GM19372 (cell line): Measurements from ENCODE around the gene NQO1.
"Not testable (repeated sequence)": the region's sequence is repeated elsewhere in the genome, so short reads cannot be mapped to it uniquely, and the experiment has no call there.

Experiments
- ATAC-seq: cut with Tn5 transposase; IDR thresholded peaks from one replicate; pipeline ENCODE4 v1.9.1; 2021; ENCODE audit warnings: mild to moderate bottlenecking, low read depth, moderate library complexity; ENCODE audit not compliant: unreplicated experiment

NQO1 gene

DNA sequence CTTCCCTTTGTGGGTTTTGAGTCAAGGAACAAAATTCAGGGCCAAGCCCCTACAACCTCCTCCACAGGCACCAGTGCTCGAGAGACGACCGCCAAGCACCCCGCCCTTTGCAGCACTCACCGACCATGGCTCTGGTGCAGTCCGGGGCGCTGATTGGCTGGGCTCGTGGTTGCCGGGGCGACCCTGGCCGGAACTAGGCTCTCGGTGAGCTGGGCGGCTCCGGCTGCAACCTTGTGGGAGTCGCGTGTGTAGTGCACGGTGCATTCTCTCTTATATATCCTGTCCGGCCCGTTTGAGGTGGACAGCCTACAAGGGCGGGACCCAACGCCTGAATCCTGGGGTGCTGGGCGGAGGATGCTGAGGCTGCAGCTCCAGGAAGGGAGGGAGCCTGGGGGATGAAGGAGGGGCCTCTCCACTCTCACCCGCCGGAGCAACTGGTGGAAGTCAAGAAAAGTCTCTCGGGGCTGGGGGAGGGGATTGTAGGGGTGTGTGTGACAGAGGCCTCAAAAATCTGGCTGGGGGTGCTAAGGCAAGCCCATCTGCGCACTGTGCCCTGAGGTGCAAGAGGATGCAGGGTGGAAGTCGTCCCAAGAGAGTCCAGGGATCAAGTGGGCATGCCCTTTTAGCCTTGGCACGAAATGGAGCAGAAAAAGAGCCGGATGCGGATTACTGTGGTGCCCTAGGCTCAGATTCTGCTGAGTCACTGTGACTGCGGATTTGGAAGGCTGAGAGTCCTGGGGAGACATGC is at the start of gene NQO1:
TSS of gene NQO1 (minus strand) at position 248 of the 748 bp plus-strand sequence. CDS start at position 127, 121 bp downstream.
- ATAC-seq, result peak; percentile 98

DNA sequence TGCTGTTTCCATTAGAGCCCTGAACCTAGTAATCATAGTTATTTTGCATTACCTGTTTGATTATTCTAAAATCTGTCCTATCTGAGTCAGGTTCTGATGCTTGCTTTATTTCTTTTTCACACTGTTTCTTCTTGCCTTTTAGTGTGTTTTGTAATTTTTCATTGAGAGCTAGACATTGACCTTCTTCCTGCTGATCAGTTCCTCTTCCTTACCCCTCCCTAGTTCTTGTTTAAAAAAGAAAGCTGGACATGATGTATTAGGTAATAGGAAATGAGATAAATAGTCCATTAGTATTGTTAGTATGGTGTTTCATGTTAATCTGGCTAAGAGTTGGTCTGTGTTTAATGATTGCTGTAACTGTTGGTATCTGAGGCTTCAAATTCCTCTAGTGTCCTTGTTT is 49.2 kb upstream of the NQO1 start:
- ATAC-seq, result no peak

DNA sequence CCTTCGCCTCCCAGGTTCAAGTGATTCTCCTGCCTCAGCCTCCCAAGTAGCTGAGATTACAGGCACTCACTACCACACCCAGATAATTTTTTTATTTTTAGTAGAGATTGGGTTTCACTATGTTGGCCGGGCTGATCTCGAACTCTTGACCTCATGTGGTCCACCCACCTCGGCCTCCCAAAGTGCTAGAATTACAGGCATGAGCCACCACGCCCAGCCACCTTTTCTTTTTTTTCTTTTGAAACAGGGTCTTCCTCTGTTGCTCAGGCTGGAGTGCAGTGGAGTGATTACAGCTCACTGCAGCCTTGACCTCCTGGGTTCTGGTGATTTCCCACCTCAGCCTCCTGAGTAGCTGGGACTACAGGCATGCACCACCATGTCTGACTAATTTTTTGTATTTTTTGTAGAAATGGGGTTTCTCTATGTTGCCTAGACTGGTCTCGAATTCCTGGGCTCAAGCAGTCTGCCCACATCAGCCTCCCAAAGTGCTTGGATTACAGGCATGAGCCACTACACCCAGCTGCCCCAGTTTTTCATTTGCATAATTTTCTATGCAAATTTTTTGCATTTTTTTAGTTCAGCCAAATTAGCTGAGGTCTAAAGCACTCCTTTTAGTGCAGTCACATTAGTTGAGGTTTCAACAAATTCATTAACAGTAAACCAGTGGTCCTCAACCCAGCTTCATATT is 47.0 kb upstream of the NQO1 start:
- ATAC-seq, result no peak

DNA sequence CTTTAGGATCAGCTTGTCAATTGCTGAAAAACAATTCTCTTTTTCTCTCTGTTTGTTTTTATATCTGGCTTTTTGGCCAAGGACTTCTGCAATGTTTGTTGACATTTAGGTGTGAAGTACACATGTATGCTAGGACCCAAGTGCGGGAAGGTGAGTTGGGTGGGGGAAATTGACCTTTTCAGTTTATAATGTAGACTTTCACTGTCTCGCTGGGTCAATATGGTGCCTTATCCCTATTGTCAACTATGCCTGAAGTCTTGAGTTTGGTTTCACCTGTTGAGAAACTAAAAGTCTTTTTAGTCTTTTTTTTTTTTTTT is 45.2 kb upstream of the NQO1 start:
- no peak for ATAC-seq

DNA sequence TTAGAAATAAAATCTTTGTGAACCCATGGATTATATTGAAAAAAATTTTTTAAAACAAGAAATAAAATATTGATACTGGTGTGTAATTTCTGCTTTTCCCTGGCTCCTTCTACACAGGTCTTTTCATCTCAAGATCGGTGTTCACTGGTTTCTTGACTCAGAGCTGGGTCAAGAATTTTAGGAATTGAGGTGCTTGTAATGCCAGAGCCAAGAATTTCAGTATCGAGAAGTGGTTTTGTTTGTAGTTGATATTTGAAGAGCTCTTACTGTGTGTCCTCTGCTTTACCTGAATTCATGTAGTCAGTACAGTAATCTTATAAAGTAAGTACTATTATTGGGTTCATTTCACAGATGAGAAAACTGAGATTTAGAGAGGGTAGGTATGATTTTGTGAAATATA is 43.0 kb upstream of the NQO1 start:
- no peak for ATAC-seq

DNA sequence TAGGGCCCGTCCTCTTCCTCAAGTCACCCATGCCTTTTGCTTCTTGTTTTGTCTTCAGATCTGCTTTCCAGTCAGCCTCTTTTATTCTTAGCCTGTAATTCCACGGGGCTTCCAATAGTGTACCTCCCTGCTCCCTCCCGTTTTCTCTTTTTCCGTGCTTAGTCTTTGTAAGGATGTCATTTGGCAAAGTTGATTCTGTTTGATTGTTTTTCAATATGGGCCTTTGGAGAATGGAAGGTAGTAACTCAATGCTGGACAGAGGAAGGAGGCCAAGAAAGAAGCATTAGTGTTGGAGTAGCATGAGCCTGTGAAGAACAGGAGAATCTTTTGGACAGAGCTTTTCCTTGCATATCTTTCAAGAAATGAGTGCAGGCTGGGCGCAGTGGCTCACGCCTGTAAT is 42.3 kb upstream of the NQO1 start:
- ATAC-seq, result no peak

DNA sequence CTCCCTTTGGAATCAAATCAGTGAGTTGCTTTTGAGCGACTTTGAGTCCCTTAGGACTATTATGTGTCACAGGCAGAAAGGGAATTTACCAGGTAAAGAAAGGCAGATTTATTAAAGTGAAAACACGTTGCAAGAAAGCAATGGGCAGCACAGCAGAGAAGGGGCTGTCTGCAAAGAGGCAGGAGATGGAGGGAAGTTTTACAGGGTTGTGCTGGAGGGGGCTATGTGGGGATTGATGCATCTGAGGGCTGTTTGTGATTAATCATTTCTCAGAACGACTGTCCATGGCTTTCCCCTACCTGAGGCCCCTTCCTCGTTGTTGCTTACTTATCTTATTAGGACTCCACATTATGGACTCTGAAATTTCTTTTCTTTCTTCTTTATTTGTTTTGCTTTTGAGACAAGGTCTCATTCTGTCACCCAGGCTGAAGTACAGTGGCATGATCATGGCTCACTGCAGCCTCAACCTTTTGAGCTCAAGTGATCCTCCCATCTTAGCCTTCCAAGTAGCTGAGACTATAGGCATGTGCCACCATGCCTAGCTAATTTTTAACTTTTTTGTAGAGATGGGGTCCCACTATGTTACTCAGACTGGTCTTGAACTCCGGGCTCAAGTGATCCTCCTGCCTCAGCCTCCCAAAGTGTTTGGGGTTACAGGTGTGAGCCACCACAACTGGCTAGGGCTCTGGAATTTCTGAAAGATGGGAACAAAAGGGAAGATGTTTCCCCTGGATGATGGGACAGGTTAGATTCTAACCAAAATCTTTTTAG is 41.3 kb upstream of the NQO1 start:
- ATAC-seq, result no peak

DNA sequence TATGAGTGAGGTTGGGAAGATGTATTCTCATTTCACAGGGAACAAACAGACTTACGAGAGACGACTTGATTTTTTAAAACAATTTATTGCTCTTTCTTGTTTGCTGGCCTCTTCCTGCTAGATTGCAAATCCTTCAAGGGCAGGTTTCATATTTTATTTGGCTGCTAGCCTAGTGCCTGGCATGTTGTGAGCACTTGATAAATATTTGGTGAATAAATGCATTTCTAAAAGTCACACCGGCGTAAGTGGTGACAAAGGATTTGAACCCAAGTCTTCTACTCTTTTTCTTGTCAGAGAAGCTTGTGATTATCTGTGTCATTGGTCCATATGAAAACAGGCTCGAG is 37.2 kb upstream of the NQO1 start:
- no peak for ATAC-seq

DNA sequence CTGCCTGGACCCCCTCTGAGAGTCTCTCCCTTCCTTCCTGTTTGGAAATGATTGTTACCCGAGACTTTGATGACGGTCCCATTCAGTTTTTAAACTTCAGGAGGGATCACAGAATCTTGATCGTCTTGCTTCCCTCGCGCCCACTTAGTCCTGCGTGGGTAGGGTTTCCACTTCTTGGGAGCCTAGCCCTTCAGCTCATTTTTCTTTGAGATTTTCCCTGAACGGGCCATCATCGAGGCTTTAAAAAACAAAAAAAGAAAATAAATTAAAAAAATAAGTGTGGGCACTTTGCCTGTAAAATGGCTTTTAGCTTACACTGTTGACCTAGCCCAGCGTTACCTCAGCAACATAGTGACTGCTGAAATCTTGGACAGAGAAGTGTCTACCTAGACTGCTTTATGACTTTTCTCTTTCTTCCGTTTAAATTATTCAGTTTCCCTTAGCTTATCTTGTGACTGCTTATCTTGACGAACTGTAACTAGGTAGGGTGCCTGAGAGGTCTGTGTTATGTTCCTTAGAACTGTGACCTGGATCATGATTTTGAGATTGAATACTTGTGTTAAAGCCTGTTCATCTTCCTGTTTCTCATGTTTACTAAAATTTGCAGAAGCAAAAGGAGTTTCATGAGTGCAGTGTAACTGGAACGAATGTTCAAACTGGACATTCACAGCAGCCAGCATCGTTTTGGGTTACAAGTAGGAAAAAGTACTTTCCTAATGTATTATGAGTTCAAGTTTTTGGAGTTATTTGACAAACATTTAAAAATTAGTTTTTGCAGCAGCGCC is 36.6 kb upstream of the NQO1 start:
- ATAC-seq, result peak; percentile 12

DNA sequence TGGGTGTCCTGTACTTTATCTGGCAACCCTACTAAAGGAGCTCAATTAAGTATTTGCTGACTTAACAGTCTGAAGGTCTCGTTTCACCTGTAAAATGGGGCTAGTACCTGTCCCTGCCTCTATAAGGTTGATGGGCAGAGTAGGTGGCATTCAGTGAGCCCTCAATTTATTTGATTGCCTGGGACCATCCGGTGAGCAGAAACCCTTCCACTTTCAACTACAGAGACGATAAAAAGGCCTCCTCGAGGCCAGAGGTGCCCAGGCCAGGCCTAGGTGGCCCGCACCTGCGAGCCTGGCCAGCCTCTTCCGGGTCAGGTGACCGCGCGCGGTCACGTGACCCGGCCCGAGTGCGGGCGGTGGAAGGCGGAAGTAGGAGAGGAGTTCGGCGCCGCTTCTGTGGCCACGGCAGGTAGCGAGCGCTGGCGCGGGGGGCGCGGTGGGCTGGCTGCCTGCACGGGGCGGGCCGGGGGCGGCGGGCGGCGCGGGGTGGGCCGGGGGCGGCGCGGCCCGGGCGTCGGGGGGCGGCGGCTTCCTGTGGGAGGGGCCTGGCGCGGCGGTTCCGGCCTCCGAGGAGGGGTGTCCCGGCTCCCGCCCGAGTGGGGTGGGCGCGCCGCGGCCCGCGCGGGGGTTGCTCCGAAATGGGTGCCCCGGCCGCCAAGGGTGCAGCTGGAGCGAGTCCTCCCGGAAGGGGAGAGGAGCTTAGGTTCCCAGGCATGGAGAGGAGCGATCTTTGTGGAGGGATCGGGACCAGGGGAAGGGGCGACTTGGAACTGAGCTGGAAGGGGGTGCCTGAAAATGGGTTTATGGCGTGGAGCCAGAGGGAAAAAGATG is 35.8 kb upstream of the NQO1 start, which contains the start of gene WWP2:
TSS of gene WWP2 (plus strand) at position 350 of the 831 bp plus-strand sequence. CDS start 24,679 bp downstream, outside the sequence.
- ATAC-seq, result peak; percentile 78

DNA sequence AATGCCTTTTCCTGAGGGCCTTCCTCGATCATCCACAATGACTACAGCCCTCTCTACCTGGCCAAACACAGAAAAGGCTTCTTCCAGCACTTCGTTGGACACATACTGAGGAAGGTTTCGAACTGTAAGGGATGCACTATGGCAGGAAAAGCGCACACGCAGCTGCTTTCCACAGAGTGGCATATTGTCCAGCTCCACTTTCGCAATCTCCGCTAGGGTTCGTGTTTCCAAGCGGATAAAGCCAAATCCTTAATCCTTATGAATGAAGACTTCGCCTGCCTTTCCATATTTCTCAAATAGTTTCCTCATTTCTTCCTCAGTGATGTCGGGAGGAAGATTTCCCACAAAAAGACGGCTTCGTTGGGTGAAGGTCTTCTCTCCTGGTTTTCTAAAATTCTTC is 31.0 kb upstream of the NQO1 start:
- ATAC-seq, result not testable (repeated sequence)

DNA sequence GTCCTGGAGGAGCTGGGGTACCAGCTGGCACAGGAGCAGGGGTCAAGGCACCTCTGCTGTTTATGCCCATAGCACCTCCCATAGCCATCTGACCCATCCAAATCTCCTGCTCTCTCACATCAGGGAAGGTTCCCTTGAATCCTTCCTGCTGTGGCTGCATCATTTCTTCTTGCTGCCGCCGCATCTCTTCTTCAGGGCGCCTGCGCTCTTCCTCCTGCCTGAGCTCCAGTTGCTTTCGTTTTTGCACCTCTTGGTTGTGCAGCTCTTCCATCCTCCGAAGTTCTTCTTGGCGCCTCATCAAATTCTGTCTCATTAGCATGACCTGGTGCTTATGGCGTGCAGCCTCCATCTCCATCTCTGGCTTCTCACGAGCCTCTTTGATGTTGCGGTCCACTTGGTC is 30.3 kb upstream of the NQO1 start:
- no peak for ATAC-seq

DNA sequence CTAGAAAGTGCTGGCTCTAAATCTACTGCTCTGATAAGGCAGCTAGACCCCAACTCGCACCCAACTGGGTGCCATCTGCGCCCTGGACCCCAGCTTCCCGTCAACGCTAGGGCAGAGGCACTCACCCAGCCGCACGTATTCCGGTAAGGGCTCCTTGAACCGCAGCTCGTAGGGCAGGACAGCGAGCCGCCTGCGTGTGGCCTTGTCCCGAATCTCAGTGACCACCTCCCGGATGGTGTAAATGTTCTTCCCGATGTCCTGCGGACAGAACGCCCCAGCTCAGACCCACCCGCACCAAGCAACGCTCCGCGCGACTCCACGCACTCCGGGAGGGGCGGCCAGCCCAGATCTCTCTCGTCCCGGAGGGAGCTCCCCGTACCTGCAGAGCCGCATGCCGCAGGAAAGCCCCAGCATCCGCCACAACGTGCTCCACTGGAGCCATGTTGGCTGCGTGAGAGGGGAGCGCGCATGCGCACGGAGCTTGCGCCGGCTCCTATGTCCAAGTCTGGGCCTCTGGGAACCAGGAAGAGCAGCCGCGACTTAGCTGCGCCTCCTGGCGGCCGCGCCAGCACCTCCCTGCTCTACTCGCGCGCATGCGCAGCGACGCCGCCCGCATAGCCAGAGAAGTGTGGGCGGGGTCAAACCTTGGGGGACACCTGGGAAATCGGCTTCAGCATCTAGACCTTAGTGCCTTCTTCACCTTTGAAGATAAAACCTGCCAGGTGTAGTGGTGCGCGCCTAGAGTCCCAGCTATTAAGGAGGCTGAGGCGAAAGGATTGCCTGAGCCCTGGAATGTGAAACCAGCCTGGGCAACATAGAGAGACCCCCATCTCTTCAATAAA is 28.3 kb upstream of the NQO1 start, which contains the start of gene NOB1:
TSS of gene NOB1 (minus strand) at position 458 of the 842 bp plus-strand sequence. CDS start at position 442, 16 bp downstream.
- peak; percentile 98 for ATAC-seq

DNA sequence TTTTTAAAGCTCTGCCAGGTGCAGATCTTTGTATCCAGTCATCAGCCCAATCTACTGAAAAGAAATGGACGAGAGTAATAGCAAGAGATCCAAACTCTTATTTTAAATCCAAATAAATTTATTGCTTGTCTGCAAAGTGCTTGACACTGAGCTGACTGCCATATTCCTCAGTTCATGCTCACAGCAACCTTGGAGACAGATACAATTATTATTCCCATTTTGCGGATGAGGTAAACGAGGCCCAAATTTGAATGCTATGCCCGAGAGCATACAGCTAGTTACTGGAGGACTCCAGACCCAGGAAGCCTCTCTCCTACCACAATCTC is 27.7 kb upstream of the NQO1 start:
- ATAC-seq, result no peak

DNA sequence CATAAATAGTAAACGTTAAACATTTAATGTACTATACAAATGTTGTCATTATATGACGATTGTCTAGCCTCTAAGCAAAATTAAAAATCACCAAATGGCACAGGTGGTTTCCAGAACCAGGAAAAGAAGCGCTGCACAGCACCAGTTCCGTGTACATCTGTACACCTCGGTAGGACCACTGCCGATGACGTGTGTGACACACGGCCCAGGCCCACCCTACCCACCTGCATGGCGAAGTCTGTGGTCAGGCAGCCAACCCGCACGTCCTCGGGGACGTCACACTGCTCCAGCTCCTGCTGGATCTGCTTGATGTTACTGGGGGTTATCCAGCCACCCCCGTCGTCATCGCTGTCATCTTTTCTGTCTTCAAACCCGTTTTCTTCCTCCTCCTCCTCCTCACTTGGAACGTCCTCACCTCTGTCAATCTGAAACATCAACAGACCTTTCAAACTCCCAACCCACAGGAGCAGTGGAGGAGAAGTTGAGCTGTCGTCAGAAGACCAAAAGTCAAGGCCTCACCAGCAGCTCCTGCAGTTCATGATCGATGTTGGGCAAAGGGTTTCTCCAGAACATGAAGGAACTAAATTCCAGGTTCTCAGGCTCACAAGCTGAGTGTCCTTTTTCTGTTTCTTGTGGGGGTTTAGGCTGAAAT is 22.5 kb upstream of the NQO1 start:
- ATAC-seq, result no peak

DNA sequence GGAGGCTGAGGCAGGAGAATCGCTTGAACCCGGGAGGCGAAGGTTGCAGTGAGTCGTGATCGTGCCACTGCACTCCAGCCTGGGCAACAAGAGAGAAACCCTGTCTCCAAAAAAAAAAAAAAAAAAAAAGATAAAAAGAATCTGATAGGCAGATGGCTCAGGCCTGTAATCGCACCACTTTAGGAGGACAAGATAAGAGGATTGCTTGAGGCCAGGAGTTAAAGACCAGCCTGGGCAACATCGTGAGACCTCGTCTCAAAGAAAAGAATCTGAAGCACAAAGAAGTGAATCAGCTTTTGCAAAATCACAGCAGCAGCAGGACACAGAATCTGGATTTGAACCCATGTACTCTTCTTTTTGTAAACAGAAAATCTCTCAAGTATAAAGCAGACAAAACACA is 20.8 kb upstream of the NQO1 start:
- ATAC-seq, result no peak

DNA sequence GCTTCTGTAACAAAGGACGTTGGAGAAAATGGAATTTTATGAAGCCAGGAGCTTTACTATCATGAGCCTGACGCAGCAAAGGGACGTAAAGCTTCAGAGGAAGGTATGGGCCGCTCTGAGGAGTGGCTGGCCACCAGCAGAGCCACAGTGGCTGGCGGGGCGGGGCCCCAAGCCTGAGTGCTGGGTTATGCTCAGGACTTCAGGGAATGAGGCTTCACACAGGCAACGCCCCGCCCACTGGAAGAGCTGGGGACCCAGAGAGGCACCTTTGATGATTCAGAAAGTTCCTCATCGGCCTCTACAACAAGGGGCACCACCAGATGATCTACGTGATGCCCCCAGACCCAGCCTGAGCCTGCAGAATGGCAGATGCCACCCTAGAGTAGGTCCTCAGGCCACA is 19.6 kb upstream of the NQO1 start:
- no peak for ATAC-seq

DNA sequence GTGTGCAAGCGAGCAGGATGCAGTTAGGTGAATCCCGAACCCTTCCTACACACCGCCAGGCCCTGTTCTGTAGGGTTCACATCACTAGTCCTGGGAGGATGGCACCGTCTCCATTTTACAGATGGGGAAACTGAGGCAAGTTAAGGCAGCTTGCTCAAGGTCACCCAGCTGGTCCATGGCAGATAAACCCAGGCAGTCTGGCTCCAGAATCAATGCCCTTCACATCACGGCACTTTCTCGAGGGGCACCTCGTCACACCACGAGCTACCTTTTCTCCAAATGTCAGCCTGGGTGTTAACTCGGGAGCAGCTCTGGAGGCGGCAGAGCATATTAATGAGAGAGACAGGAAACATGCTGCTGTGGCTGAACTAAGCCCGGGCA is 18.9 kb upstream of the NQO1 start:
- no peak for ATAC-seq
